NCI-H2081 (cell line): Measurements from ENCODE around the gene MTA3.

Experiments
- DNase-seq, 2 experiments: peaks; one replicate each; lab custom pipeline; 2025; lab: John Stamatoyannopoulos, UW

Gene MTA3

GRCh38 chr2:42733852-42734251 lies 165.4 kb downstream of the MTA3 start:
- no peak for DNase-seq

GRCh38 chr2:42736598-42737322 lies 168.3 kb downstream of the MTA3 start:
- no peak for DNase-seq

- no peak for DNase-seq
Observed at GRCh38 chr2:42741140-42741539, 172.7 kb downstream of the MTA3 start.

DNA sequence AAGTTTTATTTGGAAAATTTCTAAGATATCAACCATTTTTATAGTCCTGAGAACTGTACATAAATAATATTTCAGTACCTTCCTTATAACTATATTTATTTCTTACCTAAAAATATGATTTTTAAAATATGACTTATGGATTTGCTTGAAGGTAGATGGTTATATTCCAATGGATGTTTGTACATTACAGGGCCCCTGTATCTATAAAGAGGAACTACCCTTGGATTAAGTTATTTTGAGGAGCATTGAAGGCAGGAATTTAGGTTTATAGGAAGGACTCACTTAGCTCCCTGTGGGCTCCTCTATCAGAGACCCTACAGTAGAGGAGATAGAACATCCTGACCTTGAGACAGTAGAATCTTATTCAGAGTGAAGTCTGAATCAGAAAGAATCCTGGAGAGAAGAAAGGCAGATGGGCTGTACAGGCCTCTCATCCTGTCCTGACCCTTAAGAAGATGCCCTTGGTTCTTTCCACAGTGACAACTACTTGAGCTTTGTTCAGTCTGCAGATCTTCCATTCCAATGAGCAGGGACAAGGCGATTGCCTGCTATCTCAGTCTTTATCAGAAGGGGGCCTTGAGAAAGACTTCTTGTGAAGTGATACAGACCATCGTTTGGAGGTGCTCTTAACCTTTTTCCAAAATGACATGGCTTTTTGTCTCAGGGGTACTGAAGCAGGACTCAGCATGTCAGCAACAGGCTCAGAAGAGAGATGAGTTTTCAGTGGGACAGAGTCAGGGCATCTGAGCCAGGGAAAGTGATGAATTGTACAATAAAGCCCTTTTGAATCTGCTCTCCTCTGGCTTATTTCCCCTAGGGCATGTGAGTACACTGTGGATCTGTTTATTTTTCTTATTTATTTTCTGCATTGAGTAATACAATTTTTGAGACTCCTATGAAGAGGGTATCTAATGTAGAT lies 174.6 kb downstream of the MTA3 start:
- no peak for DNase-seq

DNA sequence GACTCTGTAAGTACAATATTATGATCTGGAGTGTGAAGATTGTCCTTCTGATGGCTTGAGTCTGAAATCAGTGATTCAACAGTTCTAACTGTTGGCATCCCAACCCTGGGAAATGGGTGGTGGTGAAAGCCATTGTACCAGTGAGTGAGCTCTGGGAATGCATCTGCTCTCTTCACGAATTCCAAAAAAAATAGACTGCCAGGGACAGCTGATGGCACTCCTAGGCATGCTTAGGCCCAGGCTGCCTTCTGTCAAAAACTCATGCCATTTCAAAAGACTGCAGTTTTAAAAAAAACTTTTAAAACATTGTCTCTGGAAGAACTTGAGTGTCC lies 175.2 kb downstream of the MTA3 start:
- DNase-seq: no peak

- no peak for DNase-seq
Observed at GRCh38 chr2:42744545-42745082, 176.2 kb downstream of the MTA3 start.

DNA sequence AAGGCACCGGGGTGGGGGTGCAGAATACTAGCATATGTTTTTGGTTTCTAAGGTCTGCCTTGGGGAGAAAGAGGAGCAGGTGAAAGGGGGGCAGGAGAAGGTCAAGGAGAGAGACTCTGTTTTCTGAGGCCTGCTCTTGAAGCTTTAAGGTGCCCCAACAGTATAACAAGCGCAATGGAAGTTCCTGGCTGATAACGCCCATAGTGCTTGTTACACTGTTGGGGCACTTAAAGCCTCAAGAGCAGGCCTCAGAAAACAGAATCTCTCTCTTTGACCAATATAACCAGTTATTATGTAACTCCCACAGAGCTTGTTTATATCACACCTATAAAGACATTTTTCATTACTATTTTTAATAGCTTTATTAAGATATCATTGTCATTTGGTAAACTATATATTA lies 179.0 kb downstream of the MTA3 start:
- no peak for DNase-seq

DNA sequence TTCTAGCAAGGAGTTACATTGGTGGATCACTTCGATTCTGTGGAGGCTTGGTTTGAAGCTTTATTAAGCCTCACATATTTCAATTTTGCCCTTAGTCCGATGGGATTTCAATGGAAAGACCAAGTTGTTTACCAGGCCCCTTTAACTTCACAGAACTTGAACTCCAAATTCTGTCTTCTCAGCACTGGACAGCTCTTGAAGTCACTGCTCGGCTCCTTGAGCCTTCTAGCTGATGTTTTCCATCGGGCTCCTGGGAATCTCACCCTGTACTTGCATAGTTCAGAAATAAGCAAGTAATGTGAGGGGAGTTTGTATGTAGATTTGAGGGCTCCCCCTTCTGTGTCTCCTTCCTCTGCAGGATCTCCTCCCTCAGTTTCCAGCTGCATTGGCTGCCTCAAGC lies 180.4 kb downstream of the MTA3 start:
- no peak for DNase-seq

- no peak for DNase-seq
Observed at GRCh38 chr2:42752314-42752713, 183.9 kb downstream of the MTA3 start.

- DNase-seq: no peak
Observed at GRCh38 chr2:42752816-42753813, 184.7 kb downstream of the MTA3 start.

DNA sequence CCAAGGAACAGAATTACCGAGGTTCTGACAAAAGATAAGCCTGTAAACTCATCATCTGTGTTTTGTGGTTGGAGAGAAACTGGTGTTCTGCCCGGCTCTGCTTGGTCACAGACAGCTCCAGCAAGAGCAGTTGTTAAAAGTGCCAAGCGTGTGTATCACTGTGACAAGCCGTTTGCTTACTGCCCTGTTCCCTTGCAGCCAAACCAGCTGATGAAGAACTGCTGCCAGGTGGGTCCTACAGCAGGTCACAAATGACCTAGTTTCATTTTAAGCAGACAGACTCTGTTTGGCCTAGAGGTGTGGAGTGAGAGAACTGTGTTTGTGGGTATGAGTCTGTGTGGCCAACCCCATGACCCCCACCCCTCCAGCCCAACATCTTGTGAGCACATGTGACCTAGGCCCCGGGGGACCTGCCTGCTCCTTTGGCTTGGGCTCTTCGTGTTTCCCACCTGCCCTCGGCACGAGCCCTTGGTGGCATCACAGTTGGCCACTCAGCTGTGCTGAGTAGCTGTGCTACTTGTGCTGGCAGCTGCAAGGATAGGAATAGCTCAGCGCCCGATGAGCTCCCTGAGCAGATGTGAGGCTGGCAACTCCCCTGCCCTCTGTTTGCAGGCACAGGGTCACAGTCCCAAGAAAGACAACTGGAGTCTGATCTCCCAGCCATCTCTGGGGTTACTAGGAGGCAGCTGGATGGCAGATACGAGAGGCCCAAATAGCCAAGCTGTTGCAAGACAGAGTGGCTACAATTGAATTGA lies 185.8 kb downstream of the MTA3 start:
- no peak for DNase-seq

DNA sequence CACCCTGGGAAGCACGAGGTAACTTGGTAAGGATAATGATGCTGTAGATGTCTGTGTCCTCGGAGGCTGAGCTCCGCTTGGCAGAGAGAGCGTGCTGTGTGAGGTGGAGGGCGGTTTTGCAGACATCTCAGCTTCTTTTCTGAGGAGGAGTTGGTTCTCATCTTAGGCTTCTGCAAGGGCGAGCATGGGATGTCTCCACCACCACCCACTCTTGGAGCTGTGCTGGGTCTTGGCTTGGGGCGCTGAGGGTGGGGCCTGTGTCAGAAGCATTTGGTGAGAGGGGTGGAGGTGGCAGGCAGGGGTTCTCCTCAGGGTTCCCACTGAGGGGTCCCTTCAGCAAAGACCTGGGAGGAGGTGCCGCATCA lies 186.3 kb downstream of the MTA3 start:
- no peak for DNase-seq

- DNase-seq: no peak
Observed at GRCh38 chr2:42755191-42755880, 186.9 kb downstream of the MTA3 start.

- DNase-seq: no peak
Observed at GRCh38 chr2:42756150-42756775, 187.8 kb downstream of the MTA3 start.

GRCh38 chr2:42756966-42757513 lies 188.6 kb downstream of the MTA3 start:
- DNase-seq: no peak

GRCh38 chr2:42757981-42758740 lies 189.7 kb downstream of the MTA3 start:
- DNase-seq: no peak

GRCh38 chr2:42758751-42759150 lies 190.3 kb downstream of the MTA3 start:
- DNase-seq: no peak

DNA sequence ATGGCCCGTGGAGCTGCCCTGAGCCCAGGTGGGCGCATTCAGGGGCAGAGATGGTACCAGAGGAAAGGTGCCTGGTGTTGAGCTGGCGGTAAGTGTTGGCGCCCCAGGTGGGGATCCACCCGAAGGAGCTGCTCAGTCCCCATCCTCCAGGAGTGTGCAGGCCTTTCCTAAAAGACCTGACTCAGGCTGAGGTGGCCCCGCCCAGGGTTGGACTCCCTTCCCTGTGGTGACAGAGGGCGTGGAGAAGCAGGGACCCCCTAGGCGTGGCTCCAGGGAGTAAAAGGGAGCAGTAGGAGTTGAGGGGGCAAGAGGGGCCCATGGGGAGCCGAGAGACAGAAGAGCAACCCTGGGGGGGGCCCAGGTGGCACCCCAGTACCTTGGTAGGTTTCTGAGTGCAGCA lies 193.1 kb downstream of the MTA3 start:
- no peak for DNase-seq

- no peak for DNase-seq
Observed at GRCh38 chr2:42762155-42762554, 193.7 kb downstream of the MTA3 start.
